ENCODE measurements around the gene ARID1A.

The ARID1A gene

DNA sequence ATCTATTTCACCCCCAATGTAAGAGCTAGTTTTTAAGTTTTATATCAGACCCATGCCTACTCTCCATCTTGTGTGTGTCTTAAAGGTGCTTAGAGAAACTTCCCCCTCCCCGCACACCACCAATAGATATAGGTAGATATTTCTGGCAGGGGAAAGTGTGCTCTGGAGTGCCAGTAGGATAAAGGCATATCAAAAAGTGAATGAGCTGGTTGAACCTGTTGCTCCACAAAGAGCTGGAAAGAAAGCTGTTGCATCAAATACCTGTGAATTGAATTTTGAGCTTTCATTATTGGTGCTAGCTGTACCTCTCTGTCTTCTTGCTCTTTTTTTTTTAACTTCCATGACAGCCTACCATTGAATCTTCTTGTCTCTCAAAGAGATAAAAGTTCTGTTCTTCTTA, 32.8 kb downstream of the ARID1A start:
- no peak for DNase-seq

DNA sequence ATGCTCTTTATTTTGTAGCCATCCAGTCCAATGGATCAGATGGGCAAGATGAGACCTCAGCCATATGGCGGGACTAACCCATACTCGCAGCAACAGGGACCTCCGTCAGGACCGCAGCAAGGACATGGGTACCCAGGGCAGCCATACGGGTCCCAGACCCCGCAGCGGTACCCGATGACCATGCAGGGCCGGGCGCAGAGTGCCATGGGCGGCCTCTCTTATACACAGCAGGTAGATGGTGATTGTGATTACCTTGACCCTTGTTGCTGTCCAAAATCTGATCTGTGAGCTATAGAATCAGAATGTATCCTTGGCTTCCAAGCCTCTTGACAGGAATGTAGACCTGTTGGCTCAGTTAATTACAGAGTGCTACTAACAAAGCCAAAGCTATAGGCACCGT, 33.8 kb downstream of the ARID1A start:
- DNase-seq, result no peak

DNA sequence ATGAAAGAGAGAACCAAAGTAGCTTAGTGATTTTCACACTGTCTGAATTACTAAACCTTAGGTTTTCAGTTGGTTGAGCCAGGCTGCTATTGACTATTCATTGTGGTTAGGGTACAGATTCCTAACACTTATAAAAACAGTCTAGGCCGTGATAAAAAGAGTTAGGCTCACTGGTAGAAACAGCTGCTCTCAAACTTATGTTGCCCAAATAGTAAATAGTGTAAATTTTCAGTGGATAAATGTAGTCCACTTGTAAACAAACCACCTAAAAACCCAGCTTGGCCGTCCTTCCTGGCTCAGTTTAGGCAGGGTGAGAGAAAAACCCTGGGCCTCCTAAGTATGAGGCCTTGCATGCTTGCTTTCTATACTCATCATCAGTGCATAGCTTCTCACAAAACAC, 34.9 kb downstream of the ARID1A start:
- DNase-seq, result no peak

DNA sequence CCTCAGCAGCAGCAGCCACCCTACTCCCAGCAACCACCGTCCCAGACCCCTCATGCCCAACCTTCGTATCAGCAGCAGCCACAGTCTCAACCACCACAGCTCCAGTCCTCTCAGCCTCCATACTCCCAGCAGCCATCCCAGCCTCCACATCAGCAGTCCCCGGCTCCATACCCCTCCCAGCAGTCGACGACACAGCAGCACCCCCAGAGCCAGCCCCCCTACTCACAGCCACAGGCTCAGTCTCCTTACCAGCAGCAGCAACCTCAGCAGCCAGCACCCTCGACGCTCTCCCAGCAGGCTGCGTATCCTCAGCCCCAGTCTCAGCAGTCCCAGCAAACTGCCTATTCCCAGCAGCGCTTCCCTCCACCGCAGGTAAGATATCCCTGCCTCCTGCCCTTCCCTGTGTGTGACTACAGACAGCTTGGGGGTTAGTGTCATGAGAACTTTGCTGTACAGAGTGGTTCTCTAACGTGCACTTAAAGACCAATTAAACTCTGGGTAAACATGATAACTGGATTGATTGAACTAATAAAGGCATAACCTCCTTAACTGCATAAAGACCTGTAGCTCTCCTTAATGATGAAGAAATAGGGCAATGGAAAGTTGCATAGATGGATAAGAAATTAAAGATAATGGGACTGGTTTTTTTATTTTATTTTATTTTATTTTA, 35.6 kb downstream of the ARID1A start:
- peak in 1 of 3 experiments; percentile 7 for DNase-seq

DNA sequence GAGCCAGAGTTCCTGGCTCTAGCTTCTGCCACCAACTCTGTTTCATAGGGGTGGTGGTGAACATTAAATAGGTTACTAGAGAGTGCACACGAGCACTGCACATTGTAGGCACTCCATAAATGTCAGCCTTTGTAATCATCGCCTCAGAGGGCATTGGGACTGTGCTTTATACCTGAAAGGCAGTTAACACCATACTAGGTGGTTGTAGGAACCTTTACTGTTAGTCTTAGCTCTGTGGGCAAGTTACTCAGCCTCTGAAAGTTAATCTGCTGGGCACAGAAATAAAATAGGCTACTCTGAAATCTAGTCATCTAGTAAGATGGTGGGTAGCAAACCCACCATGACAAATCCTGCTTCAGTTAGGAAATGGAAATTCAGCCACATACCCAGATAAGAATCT, 37.6 kb downstream of the ARID1A start:
- DNase-seq, result no peak

DNA sequence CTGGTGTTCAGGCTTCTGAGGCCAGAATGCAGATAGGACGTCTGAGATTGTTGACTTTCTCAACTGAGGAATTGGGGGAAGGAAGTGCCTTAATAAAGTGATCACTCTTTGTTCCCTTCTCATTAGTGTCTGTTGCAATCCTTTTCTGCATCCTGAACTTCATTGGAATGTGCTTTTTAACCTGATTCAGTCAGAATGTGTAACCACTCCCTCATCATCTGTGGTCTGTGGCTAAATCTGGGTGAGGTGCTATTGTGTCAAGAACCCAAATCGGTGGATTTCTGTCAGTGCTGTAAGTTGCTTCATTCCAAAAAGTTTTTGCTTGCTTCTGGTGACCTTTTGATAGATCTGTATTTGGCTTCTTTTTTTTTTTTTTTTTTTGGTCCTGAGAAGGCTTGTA, 38.2 kb downstream of the ARID1A start:
- no peak for DNase-seq

DNA sequence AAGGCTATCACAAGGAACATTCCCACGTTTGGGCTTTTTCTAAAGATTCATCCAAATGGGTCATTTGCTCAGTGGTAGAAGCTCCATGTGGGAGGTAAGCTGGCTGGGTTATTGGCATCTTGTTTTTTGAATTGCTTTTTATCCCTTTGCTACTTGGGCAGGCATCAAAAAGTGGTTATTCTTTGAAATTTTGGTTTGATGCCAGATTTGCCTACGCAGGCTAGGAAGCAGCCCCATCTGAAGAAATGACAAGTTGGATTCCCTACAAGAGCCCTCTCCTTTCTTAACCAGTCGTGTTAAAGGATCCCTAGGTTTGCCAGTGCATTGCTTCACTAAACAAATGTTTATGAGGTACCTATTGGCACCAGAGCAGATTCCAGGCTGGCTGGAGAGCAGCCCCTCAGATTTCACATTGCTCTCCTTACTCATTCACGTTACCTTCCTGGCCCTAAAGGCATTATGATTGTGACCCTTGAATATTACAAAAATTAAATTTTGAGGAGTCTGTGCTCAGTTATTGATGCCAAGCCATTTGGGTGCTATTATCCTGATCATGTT, 38.8 kb downstream of the ARID1A start:
- DNase-seq, result no peak

DNA sequence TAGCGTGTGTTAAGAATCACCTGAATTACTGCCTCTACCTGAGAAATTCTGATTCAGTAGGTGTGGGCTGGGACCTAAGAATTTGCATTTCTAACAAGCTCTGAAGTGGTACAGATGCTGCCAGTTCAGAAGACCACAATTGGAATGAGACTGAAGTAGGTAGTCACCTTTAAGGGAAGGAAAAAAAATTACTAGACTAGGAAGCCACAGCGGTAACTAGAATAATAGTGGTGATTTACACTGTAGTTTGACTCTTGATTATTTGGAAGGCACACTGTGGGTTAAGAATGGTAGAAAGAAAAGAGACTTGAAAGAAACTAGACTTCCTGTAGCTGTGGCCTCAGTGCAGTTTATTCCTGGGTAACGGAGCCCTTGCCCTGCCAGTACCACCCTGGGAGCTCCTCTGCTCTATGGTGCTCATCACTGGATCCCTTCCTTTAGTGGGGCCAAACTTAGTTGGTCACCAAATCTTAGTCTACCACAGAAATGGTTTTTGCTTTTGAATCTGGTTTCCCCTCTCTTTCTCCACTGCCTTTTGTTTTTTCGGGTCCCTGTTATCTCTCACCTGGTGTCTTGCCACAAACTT, 43.6 kb downstream of the ARID1A start:
- DNase-seq, result no peak

DNA sequence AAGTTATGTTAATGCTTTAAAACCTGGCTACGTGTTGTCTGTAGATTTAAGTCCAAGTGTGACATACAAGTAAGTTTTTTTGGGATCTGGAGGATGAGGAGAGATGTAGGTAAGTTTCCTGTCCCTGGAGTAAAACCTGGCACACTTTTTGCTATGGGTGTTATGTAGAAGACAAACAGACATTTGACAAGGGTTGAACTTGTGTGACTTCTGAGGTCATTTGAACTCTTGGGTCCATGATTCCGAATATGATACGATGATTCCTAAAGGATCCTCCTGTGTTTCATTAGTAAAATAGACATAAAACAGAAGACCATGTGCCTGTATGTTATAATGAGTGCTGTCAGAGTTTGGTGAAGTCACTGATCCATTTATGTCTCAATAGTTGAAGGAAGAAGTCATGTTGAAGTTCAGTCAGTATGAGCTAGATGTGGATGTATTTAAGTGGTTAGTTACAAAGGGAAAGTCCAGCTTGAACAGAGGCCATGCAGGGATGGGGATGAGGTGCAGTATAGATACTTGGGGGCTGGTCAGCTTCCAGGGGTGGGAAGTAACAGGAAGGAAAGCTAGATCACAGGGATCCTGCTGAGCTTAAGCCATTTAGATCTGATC, 44.3 kb downstream of the ARID1A start:
- DNase-seq, result no peak

DNA sequence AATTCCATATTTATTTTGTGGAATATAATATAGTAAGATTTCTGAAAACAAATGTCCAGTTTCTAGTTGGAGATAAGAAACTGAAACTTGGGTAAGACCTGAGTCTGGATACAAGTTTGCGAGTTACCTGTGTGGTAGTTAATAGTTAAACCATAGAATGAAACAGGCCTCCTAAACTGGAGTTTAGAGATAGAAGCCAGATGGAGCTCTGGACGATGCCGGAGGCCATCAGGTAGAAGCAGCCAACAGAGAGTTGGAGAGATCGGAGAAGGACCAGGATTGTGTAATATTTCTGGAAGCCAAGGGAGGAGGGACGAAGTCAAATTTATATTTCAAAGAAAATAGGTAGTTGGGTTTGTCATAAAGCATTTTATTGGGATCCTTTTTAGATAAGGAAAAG, 45.1 kb downstream of the ARID1A start:
- no peak for DNase-seq

DNA sequence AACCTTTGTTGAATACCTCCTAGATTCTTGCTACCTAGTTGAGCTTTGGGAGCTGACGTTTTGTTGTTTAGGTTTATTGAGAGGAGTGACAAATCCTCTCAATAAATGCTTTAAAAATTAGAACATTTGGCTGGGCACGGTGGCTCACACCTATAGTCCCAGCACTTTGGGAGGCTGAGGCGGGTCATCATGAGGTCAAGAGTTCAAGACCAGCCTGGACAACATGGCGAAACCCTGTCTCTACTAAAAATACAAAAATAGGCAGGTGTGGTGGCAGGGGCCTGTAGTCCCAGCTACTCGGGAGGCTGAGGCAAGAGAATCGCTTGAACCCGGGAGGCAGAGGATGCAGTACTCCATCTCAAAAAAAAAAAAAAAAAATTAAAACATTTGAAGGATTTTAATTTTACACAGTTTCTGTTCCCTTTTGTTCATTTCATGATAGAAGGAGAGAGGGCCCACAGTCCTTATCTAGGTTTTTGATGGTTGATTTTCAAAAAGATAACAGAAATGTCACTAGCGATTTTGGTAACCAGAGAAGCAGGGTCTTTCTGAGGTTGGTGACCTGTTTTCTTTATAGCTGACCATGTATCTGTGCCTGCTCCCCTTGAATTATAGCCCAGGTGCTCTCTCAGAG, 47.7 kb downstream of the ARID1A start:
- no peak for DNase-seq

DNA sequence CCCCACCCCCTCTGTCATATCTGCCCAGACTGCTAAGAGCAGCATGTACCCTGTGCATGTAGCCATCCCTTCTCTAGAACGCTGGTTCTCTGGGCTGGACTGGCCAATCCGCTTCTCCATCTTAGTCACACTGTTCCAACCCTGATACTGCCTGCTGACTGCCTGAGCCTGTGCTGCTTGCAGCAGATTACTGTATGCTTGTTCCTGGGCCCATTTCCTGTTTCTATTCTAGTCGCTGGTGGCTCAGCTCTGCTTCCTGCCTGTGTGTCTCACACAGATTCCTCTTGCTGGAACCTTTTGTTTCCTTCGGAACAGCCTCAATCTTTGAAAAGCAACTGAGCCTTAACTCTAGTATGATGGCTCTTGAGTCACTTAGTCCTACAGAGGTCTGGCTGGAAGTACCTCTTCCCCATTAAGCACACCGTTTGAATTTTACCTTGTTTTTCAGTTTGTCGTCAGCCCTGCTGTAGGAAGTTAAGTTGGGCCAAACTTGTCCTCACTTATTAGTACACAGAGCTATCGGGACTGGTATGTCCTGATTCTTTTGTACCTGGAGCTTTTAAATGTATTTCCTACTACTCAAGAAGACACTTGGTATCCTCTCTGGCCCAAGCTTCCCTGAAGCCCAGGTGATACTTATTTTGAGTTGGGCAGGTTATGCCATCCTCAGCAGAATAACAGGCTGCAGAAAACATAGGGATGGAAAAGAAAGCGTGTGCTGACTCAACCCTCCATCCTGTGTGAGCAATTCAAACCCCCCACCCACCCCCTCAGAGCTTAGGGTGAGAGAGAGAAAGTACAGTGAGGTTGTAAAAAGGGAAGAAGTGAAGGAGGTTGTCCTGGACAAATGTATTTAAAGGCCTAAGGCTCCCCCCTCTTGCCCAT, 48.5 kb downstream of the ARID1A start:
- peak in 2 of 3 experiments; percentile 10 to 39 for DNase-seq

DNA sequence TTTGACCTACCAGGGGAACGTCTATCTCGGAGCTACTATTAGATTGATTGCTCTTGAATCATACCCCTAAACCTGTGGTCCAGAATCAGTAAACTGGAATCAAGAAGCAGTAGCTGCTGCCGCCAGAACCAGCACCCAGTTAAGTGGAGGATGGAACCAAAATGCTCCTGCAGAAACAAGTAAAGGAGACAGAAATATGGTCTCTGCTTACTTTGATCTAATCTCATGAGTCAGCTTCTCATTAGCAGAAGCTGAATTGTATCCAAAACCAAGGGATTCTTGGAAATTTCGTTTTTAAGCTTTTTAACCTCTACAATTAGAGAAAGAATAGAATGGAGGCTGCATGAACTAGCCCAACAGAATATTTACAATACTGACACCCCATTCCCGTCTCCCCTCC, 49.4 kb downstream of the ARID1A start:
- no peak for DNase-seq

DNA sequence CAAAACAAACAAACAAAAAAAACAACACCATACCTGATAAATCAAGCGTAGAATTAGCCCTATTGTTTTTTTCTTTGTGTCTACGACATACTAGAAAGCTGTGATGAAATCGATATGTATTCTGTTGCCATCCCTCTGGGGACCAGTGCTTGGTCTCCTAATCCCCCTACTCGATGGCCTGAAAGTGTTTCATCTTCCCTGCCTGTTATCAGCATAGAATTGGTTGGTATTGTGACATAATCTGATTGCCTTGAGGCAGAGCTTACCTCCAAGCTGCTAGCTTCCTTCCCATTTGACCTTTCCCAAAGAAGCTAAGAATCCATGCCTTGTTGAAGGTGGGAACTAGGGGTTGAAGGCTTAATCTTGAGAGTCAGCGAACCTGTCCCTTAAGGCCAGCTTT, 51.2 kb downstream of the ARID1A start:
- no peak for DNase-seq

DNA sequence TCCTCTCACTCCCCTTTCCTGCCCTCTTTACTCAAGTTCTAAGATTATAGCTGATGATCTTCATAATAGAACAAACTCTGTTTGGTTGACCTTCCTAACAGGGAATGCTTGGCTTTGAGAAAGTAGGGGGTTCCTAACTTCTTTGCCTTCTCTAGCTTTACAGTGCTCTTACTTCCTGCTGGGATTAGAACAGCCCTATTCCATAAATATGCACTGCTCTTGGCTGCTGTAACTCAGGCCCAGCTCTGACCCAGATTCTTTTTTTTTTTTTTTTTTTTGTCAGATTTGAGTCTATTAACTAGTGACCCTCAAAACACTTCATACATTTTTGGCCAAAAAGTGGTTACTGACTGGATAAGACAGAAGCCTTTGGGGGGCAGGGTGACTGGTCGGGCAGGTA, 52.5 kb downstream of the ARID1A start:
- no peak for DNase-seq

DNA sequence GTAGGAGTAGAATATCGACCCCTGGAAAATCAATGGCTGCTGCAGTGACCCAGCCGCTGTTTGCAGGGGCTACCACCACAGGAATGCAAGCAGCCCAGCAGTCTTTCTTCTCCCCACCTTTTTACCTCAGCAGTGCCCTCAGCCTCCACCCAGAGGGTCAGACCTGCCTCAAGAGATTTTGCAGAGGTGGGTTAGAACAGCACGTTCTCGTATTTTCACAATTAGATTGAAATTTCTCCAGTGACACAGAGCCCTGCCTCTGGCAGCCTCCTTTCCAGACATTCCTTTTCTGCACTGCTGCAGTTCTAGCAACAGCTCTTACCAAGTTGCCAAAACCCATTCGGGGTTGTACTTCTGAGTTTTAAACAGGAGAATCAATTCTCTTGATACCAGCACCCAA, 53.6 kb downstream of the ARID1A start:
- no peak for DNase-seq

DNA sequence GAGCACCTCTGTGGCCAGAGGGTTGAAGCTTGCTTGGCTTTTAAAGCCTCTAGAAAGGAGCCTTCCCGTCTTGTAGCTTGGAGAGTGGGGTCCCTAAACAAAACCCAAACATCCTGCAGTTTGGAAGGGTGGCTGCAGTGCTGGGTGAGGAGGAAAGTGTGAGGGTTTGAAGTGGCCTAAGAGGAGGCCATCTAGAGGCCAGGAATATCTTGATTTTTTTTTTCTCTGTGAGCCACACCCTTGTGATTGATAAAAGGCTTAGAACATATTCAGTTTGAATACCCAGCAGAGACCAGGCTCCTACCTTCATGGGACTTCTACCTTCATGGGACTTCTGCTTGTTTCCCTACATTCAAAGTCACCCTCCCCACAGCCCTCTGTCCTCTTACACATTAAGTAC, 54.6 kb downstream of the ARID1A start:
- no peak for DNase-seq

DNA sequence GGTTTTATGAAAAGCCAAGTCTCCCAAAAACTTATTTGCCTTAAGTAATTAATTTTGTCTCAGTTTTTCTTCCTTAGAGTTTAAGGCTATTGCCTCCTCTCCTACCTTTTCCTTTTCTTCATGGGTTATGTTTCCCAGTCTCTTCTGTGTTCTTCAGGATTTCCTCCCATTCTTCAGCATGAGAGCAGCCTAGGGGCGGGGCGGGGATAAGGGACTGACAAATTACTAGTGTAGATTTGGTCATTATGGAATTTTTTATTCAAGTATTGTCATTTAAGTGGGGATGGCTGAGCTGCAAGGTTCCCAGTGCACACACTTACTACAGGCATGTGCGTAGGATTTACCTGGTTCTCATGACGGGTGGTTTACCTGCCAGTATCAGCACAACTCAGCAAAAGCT, 56.7 kb downstream of the ARID1A start:
- DNase-seq, result no peak

DNA sequence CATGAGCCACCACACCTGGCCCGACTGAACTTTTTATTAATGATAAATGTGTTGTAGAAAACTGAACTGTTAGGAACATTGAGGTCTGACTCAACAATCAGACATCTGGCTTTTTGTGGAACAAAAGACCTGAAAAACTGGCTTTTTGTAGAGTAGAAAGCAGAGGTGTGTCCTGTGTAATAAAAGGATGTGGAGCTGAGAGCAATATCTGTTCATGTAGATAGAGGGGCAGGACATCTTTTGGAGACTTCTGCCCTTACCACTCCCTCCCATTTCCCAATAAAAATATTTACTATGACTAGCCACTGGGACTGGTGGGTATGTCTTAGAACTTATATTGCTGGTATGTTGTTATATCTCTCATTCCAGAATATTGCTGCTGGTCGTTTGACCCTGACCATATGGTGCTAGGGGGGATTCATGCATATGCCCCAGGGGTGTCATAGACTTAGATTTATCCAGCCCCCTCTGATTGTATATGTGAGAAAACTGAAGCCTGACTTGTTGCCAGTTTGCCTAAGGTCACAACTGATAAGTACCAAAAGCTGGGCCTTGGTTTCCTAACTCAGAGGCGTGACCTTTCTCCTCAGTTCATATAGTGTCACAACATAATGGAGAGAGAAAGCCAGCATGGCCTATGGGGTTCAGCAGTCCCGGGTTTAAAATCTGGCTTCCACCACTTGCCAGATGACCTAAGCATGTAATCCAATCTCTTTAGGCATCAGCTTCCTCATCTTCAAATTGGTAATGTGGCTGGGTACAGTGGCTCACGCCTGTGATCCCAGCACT, 58.5 kb downstream of the ARID1A start:
- no peak for DNase-seq

DNA sequence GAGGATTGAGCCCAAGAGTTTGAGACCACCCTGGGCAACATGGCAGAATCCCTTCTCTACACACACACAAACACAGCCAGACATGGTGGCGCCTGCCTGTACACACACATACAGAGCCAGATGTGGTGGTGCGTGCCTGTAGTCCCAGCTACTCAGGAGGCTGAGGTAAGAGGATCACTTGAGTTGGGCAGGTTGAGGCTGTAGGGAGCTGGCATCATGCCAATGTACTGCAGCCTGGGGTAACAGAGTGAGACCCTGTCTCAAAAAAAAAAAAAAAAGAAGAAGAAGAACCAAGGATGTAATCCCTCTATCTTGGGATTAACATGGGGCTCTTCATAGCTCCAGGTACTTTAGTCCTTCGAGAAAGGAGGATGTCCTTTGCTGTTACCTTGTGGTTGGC, 62.5 kb downstream of the ARID1A start:
- DNase-seq, result no peak

DNA sequence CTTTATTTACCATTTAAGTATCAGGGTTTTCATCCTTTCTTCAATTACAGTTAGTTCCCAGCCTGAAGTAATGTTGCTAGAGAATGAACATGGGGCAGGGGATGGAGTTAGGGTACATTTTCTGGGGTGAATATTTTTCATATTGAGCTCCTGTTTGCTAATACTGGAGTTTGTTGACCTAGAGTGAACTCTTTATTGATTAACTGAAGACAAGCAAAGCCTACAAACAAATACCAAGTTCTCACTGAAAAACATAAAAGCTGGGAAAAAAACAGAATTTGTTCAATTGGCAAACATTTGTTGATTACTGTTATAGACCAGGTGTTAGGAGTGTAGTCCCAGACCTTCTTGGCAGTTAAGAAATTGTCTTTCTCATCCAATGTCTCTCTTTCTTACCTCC, 63.7 kb downstream of the ARID1A start:
- no peak for DNase-seq

DNA sequence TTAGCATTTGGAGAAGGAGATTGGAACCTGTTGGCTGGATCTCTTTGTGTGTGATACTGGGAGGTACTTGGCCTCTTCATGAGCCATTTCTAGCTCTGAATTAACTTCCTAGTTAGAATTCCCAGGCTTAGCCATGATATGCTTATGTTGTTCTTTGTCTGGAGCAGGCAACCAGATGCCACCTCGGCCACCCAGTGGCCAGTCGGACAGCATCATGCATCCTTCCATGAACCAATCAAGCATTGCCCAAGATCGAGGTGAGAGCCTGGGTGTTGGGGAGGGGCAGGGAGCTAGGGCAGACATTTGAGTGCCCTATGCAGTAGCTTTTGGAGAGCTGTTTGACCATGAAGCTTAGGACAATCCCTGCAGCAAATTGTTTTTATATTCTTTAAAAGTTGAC, 65.4 kb downstream of the ARID1A start:
- no peak for DNase-seq

All from NCI-H1417 (cell line).